Esophagus squamous epithelium (tissue), 5 donors: Measurements from ENCODE around the gene YIF1A. TPM values are rescaled to one million over a fixed set of nuclear protein-coding genes. Genes with fewer than 3 reads are reported as not detected.
A peak's percentile ranks its signal among the peaks of the same experiment; 100 is the strongest.
"Not testable (repeated sequence)": the region's sequence is repeated elsewhere in the genome, so short reads cannot be mapped to it uniquely, and the experiment has no call there.

Experiments
- DNase-seq: peaks from one replicate; lab custom pipeline; 2025; lab: John Stamatoyannopoulos, UW
- H3K27ac ChIP-seq, 4 donors: fragments of 200-600 bp; sonication (generic); one replicate each; pipeline ENCODE4 v1.5.1; 2016 to 2019; ENCODE audit warnings: mild to moderate bottlenecking in 1 of 4
- H3K27me3 ChIP-seq, 4 donors: fragments of 200-600 bp; sonication (generic); 1 replicate in 3 of 4; 2 replicates in 1 of 4; pipeline versions ENCODE4 v1.5.1 to v1.6.0; 2017 to 2021; ENCODE audit warnings: antibody characterized with exemption in 1 of 4
- H3K36me3 ChIP-seq, 3 donors: fragments of 200-600 bp; sonication (generic); one replicate each; pipeline ENCODE4 v1.5.1; 2016 to 2019
- H3K4me1 ChIP-seq, 3 donors: fragments of 200-600 bp; sonication (generic); one replicate each; pipeline ENCODE4 v1.5.1; 2017 to 2019
- H3K4me3 ChIP-seq, 4 donors: fragments of 200-600 bp; sonication (generic); 1 replicate in 3 of 4; 2 replicates in 1 of 4; pipeline ENCODE4 v1.5.1; 2016 to 2019; ENCODE audit warnings: mild to moderate bottlenecking in 2 of 4, moderate library complexity in 1 of 4
- H3K9me3 ChIP-seq, 3 donors: fragments of 200-600 bp; sonication (generic); one replicate each; pipeline ENCODE4 v1.5.1; 2016 to 2019
- POLR2A ChIP-seq, 4 donors: fragments of 450-650 bp; IDR thresholded peaks; one replicate each; pipeline ENCODE4 v1.6.1; 2017; ENCODE audit warnings: antibody characterized with exemption in 4 of 4, mild to moderate bottlenecking in 4 of 4, moderate library complexity in 3 of 4
- WGBS, 2 donors: methylation state at CpG; one replicate each; pipeline ENCODE4 v1.1.5; 2018; 5-methylcytosine and 5-hydroxymethylcytosine counted together
- intact Hi-C: fragments of 100-400 bp; cut with DNase I; formaldehyde crosslinking; loops from one replicate; pipeline ENCODE4 v1.15.0; 2022
- total RNA-seq, 4 donors: library from RNA; depleted of rRNA; stranded (reverse); fragments of >200 nt; gene quantifications; one replicate each; pipeline ENCODE4 v1.1.0, GENCODE V29; 2016
- TF ChIP-seq, protein P1 (sequence below), 6 experiments: fragments of 450-650 bp in 4 of 6; fragments of 200-600 bp in 2 of 6; sonication (generic) in 2 of 6; IDR thresholded peaks; one replicate each; pipeline ENCODE4 v1.5.1; 2016 to 2019; ENCODE audit warnings: antibody characterized with exemption in 6 of 6, mild to moderate bottlenecking in 4 of 6, moderate library complexity in 4 of 6
- donor health status: DM: yes; HTN: yes; CAD: no.

Gene YIF1A
- total RNA-seq, 4 donors from 2014 or later = 51.9 to 71.9 (median 63.8) TPM

DNA sequence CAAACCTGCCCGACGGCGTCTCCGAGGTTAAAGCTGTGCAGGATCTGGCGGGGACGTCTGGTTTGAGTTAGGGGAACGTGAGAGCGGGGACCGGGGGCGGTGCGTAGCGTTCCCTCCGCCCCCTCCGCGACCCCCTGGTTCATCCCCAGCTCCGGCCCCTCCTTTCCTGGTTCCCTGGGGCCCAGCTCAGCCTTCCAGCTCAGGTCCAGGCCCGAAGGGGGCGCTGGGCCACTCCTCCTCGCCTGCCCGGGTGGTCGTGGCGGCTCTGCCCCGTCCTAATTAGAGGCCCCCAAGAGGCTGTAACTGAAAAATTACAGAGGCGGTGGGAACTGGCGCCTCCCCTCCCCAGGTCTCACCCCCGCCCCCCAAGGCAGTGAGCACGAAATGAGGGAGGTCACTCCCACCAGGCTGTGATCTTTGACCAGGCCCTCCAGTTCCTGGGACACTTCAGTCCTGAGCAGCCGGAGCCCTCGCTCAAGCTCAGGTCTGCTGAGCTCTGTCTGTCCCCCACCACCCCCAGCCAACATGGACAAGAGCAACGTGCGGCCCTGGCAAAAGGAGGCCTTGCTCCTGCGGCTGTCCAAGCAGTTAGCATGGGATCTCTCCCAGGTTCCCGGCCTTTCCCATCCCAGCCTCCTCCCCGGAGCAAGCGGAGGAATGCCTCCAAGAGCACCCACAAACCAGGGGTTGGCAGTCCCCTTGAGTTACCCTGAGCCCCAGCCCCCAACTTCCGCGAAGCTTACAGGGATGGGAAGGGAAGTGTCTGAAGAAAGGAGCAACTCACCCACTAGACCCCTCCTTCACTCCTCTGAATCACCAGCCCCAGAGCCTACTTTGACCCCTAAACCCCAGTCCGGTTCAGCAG is 24.6 kb upstream of the YIF1A start:
- peaks cover 38 to 73% (median 46%) of the 10 kb centered on the region in 3 donors for H3K4me1 ChIP-seq
- H3K9me3 ChIP-seq = no peaks in the 10 kb centered on the region
- TF ChIP-seq, protein P1, sequence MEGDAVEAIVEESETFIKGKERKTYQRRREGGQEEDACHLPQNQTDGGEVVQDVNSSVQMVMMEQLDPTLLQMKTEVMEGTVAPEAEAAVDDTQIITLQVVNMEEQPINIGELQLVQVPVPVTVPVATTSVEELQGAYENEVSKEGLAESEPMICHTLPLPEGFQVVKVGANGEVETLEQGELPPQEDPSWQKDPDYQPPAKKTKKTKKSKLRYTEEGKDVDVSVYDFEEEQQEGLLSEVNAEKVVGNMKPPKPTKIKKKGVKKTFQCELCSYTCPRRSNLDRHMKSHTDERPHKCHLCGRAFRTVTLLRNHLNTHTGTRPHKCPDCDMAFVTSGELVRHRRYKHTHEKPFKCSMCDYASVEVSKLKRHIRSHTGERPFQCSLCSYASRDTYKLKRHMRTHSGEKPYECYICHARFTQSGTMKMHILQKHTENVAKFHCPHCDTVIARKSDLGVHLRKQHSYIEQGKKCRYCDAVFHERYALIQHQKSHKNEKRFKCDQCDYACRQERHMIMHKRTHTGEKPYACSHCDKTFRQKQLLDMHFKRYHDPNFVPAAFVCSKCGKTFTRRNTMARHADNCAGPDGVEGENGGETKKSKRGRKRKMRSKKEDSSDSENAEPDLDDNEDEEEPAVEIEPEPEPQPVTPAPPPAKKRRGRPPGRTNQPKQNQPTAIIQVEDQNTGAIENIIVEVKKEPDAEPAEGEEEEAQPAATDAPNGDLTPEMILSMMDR (IDR thresholded peaks at IDR 0.05) = no peak
- TF ChIP-seq POLR2A (IDR thresholded peaks at IDR 0.05) = no peak
- intact Hi-C loops = no loop called here
- DNase-seq = no peak
- 61 to 68% methylated on average over 5 to 6 of the region's 38 CpGs for WGBS, 2 donors
- peak overlapping the region; percentile 15 to 68 (median 60) for H3K4me3 ChIP-seq
- H3K36me3 ChIP-seq = no peaks in the 10 kb centered on the region
- H3K27ac ChIP-seq = peak overlapping the region; percentile 83 to 92 (median 89)
- peaks cover 0 to 32% (median 0%) of the 10 kb centered on the region in 4 donors for H3K27me3 ChIP-seq

DNA sequence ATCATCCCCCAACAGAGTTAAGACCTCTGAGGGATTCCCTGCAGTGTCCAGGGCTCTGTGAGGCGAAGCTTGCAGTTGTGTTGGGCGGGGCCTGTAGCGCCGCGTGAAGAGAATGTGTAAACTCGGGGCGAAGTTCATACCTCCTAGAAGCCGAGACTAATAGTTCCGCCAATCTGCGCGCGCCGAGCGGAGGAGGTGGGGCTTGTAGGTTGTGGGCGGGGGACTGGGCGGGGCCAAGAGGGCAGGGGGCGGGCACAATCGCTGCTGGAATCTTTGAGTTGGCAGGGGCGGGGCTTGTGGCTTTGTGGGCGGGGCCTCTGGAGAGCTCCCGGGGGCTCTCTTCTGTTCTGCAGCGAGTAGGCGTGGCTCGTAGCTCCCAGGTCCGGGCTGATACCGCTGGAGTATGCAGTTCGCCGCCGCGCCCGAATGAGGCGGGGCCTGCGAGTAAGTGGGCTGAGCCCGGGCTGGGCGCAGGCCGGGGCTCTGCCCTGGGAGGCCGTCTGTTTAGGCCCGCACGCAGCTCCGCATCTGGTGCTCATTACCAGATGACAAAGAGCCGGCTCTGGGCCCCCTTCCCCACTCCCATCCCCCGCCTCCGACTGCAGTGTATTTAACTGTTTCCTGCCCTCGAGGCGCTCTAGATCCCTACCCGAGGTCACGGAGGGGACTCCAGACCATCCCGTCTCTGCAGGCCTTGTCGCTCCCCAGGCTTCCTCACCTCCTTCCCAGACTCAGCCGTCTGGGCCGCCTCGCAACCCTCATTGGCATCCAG is 23.8 kb upstream of the YIF1A start:
- peak in 2 of 4 donors; percentile 27 to 57 for TF ChIP-seq POLR2A (IDR thresholded peaks at IDR 0.05)
- TF ChIP-seq, protein P1 (IDR thresholded peaks at IDR 0.05) = no peak
- Histone ChIP-seq H3K4me3 (peak overlapping the region; percentile 31 to 68 (median 60)), H3K9me3 (no peaks in the 10 kb centered on the region), H3K27me3 (peaks cover 0 to 32% (median 0%) of the 10 kb centered on the region in 4 donors), H3K27ac (peak overlapping the region; percentile 83 to 92 (median 89)), H3K4me1 (peaks cover 29 to 65% (median 38%) of the 10 kb centered on the region in 3 donors), H3K36me3 (no peaks in the 10 kb centered on the region)
- DNase-seq = peak; percentile 93
- intact Hi-C loops = no loop called here
- 0 to 5% methylated on average over 7 to 8 of the region's 52 CpGs for WGBS, 2 donors

DNA sequence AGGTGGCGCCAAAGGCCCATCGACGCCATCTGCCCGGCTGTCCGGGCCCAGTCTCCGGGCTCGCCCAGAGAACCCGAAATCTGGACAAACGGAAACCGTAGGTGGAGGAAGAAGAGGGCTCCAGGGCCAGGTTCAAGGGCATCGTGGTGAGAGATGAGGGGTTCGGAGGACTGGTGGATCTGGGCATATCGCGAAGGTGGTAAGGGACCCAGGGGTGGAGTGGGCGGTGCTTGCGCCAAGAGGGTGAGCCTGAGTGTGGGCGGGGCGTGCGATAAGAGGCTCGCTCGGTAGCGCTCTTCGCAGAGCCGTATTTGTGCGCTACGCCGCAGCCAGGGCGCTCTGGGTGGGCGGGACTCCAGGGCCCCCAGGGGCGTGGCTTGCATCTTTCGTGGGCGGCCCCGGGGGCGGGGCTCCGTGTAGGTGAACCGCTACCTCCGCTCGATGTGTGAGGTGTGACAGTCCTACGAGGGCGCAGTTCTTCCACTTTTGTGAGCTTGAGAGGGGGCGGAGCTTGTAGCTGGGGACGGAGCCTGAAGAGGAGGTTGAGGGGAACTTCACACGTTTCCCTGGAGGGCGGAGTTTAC is 23.1 kb upstream of the YIF1A start:
- Histone ChIP-seq H3K9me3 (no peaks in the 10 kb centered on the region), H3K27me3 (peaks cover 0 to 29% (median 0%) of the 10 kb centered on the region in 4 donors), H3K4me3 (peak overlapping the region; percentile 31 to 68 (median 60)), H3K27ac (peak overlapping the region; percentile 83 to 92 (median 89)), H3K36me3 (no peaks in the 10 kb centered on the region), H3K4me1 (peaks cover 23 to 58% (median 31%) of the 10 kb centered on the region in 3 donors)
- TF ChIP-seq, protein P1 (IDR thresholded peaks at IDR 0.05) = peak; percentile 9 to 98 (median 90)
- TF ChIP-seq POLR2A (IDR thresholded peaks at IDR 0.05) = peak in 2 of 4 donors; percentile 36 to 53
- intact Hi-C loops = no loop called here
- DNase-seq = peak; percentile 92
- 1 to 2% methylated on average over 29 to 38 of the region's 44 CpGs for WGBS, 2 donors

DNA sequence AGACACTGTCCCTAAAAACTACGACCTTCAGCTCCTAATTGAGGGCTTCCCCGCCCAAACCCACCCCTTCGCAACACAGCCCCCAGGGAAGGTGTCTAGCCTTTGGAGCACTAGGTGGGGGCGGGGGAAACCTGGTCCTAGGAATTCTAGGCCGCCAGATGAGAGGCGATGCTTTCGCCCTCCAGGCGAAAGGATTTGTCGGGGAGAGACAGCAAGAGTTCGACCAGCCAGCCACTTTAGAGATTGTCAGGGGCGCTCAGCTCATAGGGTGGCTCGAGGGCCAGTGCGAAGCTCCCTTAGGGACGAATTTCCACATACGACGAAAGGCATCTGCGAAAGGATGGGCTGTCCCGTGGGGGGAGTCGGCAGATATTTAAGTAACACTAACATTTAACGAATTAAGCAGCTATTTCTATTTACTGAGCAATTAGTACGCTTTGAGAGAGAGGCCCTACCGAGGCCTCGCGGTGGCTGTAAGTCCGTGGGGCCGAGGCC is 22.6 kb upstream of the YIF1A start:
- intact Hi-C loops = no loop called here
- Histone ChIP-seq H3K36me3 (no peaks in the 10 kb centered on the region), H3K4me3 (peak overlapping the region; percentile 31 to 68 (median 60)), H3K27ac (peak overlapping the region; percentile 83 to 92 (median 89)), H3K9me3 (no peaks in the 10 kb centered on the region), H3K27me3 (peaks cover 0 to 23% (median 0%) of the 10 kb centered on the region in 4 donors), H3K4me1 (peaks cover 17 to 53% (median 26%) of the 10 kb centered on the region in 3 donors)
- no peak for DNase-seq
- no peak for TF ChIP-seq POLR2A (IDR thresholded peaks at IDR 0.05)
- TF ChIP-seq, protein P1 (IDR thresholded peaks at IDR 0.05) = peak in 2 of 6 experiments; percentile 85 to 91
- WGBS, 2 donors = 5 to 7% methylated on average over 12 to 19 of the region's 26 CpGs

DNA sequence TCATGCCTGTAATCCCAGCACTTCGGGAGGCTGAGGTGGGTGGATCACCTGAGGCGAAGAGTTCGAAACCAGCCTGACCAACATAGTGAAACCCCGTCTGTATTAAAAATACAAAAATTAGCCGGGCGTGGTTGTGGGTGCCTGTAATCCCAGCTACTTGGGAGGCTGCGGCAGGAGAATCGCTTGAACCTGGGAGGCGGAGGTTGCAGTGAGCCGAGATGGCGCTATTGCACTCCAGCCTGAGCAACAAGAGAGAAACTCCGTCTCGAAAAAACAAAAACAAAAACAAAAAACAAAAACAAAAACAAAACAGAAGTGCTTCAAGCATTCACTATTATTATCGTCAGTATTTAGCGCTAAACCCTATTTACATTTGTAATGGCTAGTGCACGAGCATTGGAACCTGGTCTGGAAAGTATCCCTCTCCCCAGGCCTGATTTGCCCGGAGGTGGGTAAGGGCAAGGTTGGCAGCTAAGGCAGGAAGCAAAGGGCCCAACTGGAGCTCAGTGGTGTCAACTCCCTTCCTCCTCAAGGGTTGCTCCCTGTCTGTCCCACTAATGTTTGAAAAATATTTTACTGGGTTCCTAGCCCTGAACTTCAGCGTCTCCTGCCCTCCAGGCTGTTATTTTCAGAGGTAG is 22.0 kb upstream of the YIF1A start:
- intact Hi-C loops, H3K36me3 ChIP-seq, H3K9me3 ChIP-seq, H3K4me3 ChIP-seq, DNase-seq: not testable (repeated sequence)
- 75 to 80% methylated on average over 18 of the region's 18 CpGs for WGBS, 2 donors
- peaks cover 0 to 17% (median 0%) of the 10 kb centered on the region in 4 donors for H3K27me3 ChIP-seq
- H3K4me1 ChIP-seq = peaks cover 11 to 47% (median 20%) of the 10 kb centered on the region in 3 donors
- H3K27ac ChIP-seq = peak overlapping the region in 1 of 4 donors; percentile 92
